CD14-positive monocyte (primary cell): Measurements from ENCODE around the gene FAM180B. TPM values are rescaled to one million over a fixed set of nuclear protein-coding genes. Genes with fewer than 3 reads are reported as not detected.

ENCODE experiments used
- DNase-seq, 3 donors: peaks; one replicate each; pipeline ENCODE4 v3.0.0-alpha.2; 2011 to 2022
- H2AFZ ChIP-seq: 2 replicates; pipeline ENCODE4 v1.6.0; 2012; ENCODE audit warnings: mild to moderate bottlenecking, low read depth, low read length, inconsistent platforms; ENCODE audit not compliant: insufficient read depth, poor library complexity, severe bottlenecking
- H3K27ac ChIP-seq, 2 donors: 1 replicate in 1 of 2; 2 replicates in 1 of 2; pipeline ENCODE4 v1.5.1; 2012 to 2013; ENCODE audit warnings: low read length in 2 of 2, control low read depth in 1 of 2, inconsistent platforms in 1 of 2, low read depth in 1 of 2, mild to moderate bottlenecking in 1 of 2
- H3K27me3 ChIP-seq, 2 donors: one replicate each; pipeline versions ENCODE4 v1.6.0 to v1.6.1; 2011 to 2013; ENCODE audit warnings: low read length in 2 of 2; ENCODE audit not compliant: control insufficient read depth in 2 of 2, insufficient read depth in 2 of 2
- H3K36me3 ChIP-seq, 2 donors: replicated peaks in 1 of 2; 1 replicate in 1 of 2; 2 replicates in 1 of 2; pipeline versions ENCODE4 v1.5.1 to v1.6.1; 2012 to 2013; ENCODE audit warnings: low read length in 2 of 2, control low read depth in 1 of 2, inconsistent platforms in 1 of 2, mild to moderate bottlenecking in 1 of 2; ENCODE audit not compliant: insufficient read depth in 2 of 2, control insufficient read depth in 1 of 2
- H3K4me1 ChIP-seq, 2 donors: 1 replicate in 1 of 2; 2 replicates in 1 of 2; pipeline versions ENCODE4 v1.5.1 to v1.6.1; 2012 to 2013; ENCODE audit warnings: low read length in 2 of 2, control low read depth in 1 of 2, inconsistent platforms in 1 of 2, mild to moderate bottlenecking in 1 of 2, moderate library complexity in 1 of 2; ENCODE audit not compliant: insufficient read depth in 2 of 2, control insufficient read depth in 1 of 2
- H3K4me2 ChIP-seq: replicated peaks from 2 replicates; pipeline ENCODE3; 2012; ENCODE audit warnings: low read length, moderate library complexity, mild to moderate bottlenecking; ENCODE audit not compliant: poor library complexity, severe bottlenecking; ENCODE audit errors: extremely low read depth
- H3K4me3 ChIP-seq, 3 experiments: fragments of 200-600 bp in 1 of 3; sonication (generic) in 1 of 3; replicated peaks in 1 of 3; 1 replicate in 2 of 3; 2 replicates in 1 of 3; pipeline ENCODE4 v1.5.1; 2011 to 2013; ENCODE audit warnings: low read length in 3 of 3, mild to moderate bottlenecking in 3 of 3, control low read depth in 2 of 3, low read depth in 2 of 3, inconsistent platforms in 1 of 3, moderate library complexity in 1 of 3
- H3K79me2 ChIP-seq: 2 replicates; pipeline ENCODE4 v1.6.0; 2012; ENCODE audit warnings: mild to moderate bottlenecking, control low read depth, inconsistent platforms, low read length, moderate library complexity; ENCODE audit not compliant: insufficient read depth
- H3K9ac ChIP-seq: 2 replicates; pipeline ENCODE4 v1.6.0; 2017; ENCODE audit warnings: low read length, mild to moderate bottlenecking; ENCODE audit not compliant: insufficient read depth, poor library complexity, severe bottlenecking
- H3K9me3 ChIP-seq, 2 donors: replicated peaks in 1 of 2; 1 replicate in 1 of 2; 2 replicates in 1 of 2; pipeline versions ENCODE4 v1.5.1 to v1.6.1; 2012 to 2013; ENCODE audit warnings: low read length in 2 of 2, control low read depth in 1 of 2; ENCODE audit not compliant: control insufficient read depth in 1 of 2, insufficient read depth in 1 of 2
- H4K20me1 ChIP-seq: 2 replicates; pipeline ENCODE4 v1.6.0; 2012; ENCODE audit warnings: mild to moderate bottlenecking, low read length, control low read depth, moderate library complexity; ENCODE audit not compliant: insufficient read depth
- H3K27ac Mint-ChIP-seq, 7 donors: one replicate each; pipeline ENCODE4 v1.8.0; 2020; ENCODE audit warnings: mild to moderate bottlenecking in 7 of 7, mixed read lengths in 7 of 7, moderate library complexity in 6 of 7, inconsistent platforms in 2 of 7
- H3K27me3 Mint-ChIP-seq, 3 donors: one replicate each; pipeline ENCODE4 v1.8.0; 2021 to 2022; ENCODE audit warnings: low read depth in 3 of 3, mild to moderate bottlenecking in 3 of 3, mixed read lengths in 3 of 3, moderate library complexity in 3 of 3, inconsistent platforms in 1 of 3
- H3K36me3 Mint-ChIP-seq, 2 donors: one replicate each; pipeline ENCODE4 v1.8.0; 2020; ENCODE audit warnings: mixed read lengths in 2 of 2, inconsistent platforms in 1 of 2, mild to moderate bottlenecking in 1 of 2
- H3K4me1 Mint-ChIP-seq: one replicate; pipeline ENCODE4 v1.8.0; 2020; ENCODE audit warnings: mild to moderate bottlenecking, mixed read lengths
- H3K4me3 Mint-ChIP-seq, 2 donors: one replicate each; pipeline ENCODE4 v1.8.0; 2020; ENCODE audit warnings: mild to moderate bottlenecking in 2 of 2, mixed read lengths in 2 of 2, moderate library complexity in 1 of 2
- H3K9me3 Mint-ChIP-seq, 7 donors: one replicate each; pipeline ENCODE4 v1.8.0; 2020 to 2022; ENCODE audit warnings: mixed read lengths in 7 of 7, mild to moderate bottlenecking in 6 of 7, moderate library complexity in 6 of 7, inconsistent platforms in 2 of 7
- CTCF ChIP-seq: fragments of 200-600 bp; IDR thresholded peaks from one replicate; pipeline ENCODE4 v1.8.0; 2022; ENCODE audit warnings: antibody characterized with exemption, mild to moderate bottlenecking
- WGBS: methylation state at CpG from one replicate; pipeline ENCODE4 v1.1.5; 2013; ENCODE audit warnings: missing lambda C conversion rate; ENCODE audit not compliant: insufficient coverage; 5-methylcytosine and 5-hydroxymethylcytosine counted together
- intact Hi-C, 2 donors: fragments of 100-400 bp; cut with micrococcal nuclease; formaldehyde crosslinking; loops; one replicate each; pipeline versions ENCODE4 v1.15.0 to v1.15.1; 2023
- polyA plus RNA-seq, 3 donors: library from polyadenylated mRNA; depleted of rRNA in 1 of 3; unstranded in 2 of 3; stranded (reverse) in 1 of 3; fragments of 300-500 nt in 2 of 3; fragments of >200 nt in 1 of 3; fragmentation: Illumina TruSeq in 2 of 3; gene quantifications; 1 replicate in 2 of 3; 2 replicates in 1 of 3; pipeline ENCODE4 v1.2.3, GENCODE V29; 2012 to 2021

FAM180B gene
- polyA plus RNA-seq, 3 donors = 0.13 TPM; not detected in 2

DNA sequence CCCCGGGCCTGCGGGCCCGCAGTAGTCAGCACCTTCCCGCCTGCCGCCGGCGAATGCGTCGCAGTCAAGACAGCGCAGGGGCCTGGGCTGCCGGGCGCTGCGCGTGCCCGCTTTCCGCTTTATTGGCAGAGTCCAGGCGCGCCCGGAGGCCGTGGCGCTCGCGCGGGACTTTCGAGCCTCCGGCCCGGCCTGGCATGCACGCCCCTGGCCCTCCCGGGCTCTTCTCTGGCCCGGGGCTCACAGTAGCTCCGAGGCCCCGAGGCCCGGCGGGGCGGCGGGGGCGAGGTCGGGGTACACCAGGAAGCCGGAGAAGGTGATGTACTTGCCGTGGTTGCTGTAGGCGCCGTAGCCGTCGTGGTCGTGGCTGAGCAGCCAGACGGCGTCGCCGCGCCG lies 3.1 kb downstream of the FAM180B start:
- H3K36me3 Mint-ChIP-seq = peaks cover 6 to 16% of the 10 kb centered on the region in 2 donors

More for the DNA sequence above, 3.1 kb downstream of the FAM180B start:
- no peak for TF ChIP-seq CTCF
- Mint-ChIP-seq H3K4me3 (no peak overlapping the region), H3K27me3 (peaks cover 24 to 25% (median 24%) of the 10 kb centered on the region in 3 donors), H3K4me1 (peaks cover 47% of the 10 kb centered on the region), H3K27ac (no peak overlapping the region), H3K9me3 (peaks cover 0 to 9% (median 2%) of the 10 kb centered on the region in 7 donors)
- Histone ChIP-seq H3K27ac (no peak overlapping the region), H3K9ac (no peak overlapping the region), H4K20me1 (no peaks in the 10 kb centered on the region), H3K4me1 (peaks cover 31 to 47% of the 10 kb centered on the region in 2 donors), H3K4me3 (no peak overlapping the region), H3K36me3 (peaks cover 3 to 7% of the 10 kb centered on the region in 2 donors), H3K79me2 (peaks cover 15% of the 10 kb centered on the region), H3K4me2 (no peak overlapping the region), H2AFZ (no peak overlapping the region), H3K9me3 (peaks cover 0 to 6% of the 10 kb centered on the region in 2 donors), H3K27me3 (peaks cover 13 to 23% of the 10 kb centered on the region in 2 donors)
- intact Hi-C loops = no loop called here
- no peak for DNase-seq
- WGBS = 94% methylated on average over 37 of the region's 51 CpGs
